T-cell (primary cell): ENCODE measurements around the gene ZNF423. TPM values are rescaled to one million over a fixed set of nuclear protein-coding genes. Genes with fewer than 3 reads are reported as not detected.

Source experiments
- ATAC-seq, 4 experiments: fragments of 200-7000 bp in 3 of 4; fragments of 150-1000 bp in 1 of 4; cut with Tn5 transposase; replicated peaks in 1 of 4; 1 replicate in 3 of 4; 2 replicates in 1 of 4; pipeline ENCODE4 v1.10.0; 2021; ENCODE audit warnings: moderate library complexity in 3 of 4, mild to moderate bottlenecking in 2 of 4, moderate number of reproducible peaks in 1 of 4
- CTCF ChIA-PET, 2 donors: fragments of 300-600 bp; sonication (Branson Sonifier 250); formaldehyde crosslinking; loops; one replicate each; lab custom pipeline; 2022; ENCODE audit warnings: antibody characterized with exemption in 2 of 2; lab: Charles Lee
- POLR2A ChIA-PET, 2 donors: fragments of 300-600 bp; sonication (Branson Sonifier 250); formaldehyde crosslinking; loops; one replicate each; lab custom pipeline; 2022; ENCODE audit warnings: antibody characterized with exemption in 2 of 2; lab: Charles Lee
- DNase-seq, 35 experiments: peaks; one replicate each; pipeline versions ENCODE4 v3.0.0 to v3.0.0-alpha.2; 2013 to 2023
- H3K27ac ChIP-seq: one replicate; pipeline ENCODE4 v1.5.1; 2013; ENCODE audit warnings: low read length
- H3K27me3 ChIP-seq, 2 experiments: replicated peaks in 1 of 2; 1 replicate in 1 of 2; 2 replicates in 1 of 2; pipeline versions ENCODE4 v1.6.1 to v1.7.0; 2013; ENCODE audit warnings: low read length in 1 of 2, mixed read lengths in 1 of 2; ENCODE audit not compliant: control insufficient read depth in 2 of 2, insufficient read depth in 2 of 2; ENCODE audit errors: extremely low read depth in 1 of 2
- H3K36me3 ChIP-seq, 2 donors: 1 replicate in 1 of 2; 2 replicates in 1 of 2; pipeline versions ENCODE4 v1.6.1 to v1.7.0; 2013; ENCODE audit warnings: low read length in 1 of 2; ENCODE audit not compliant: control insufficient read depth in 2 of 2, insufficient read depth in 1 of 2; ENCODE audit errors: extremely low read depth in 1 of 2
- H3K4me1 ChIP-seq, 2 experiments: 1 replicate in 1 of 2; 2 replicates in 1 of 2; pipeline versions ENCODE4 v1.6.1 to v1.7.0; 2013; ENCODE audit warnings: low read length in 2 of 2, mixed read lengths in 1 of 2; ENCODE audit not compliant: insufficient read depth in 2 of 2, control insufficient read depth in 1 of 2; ENCODE audit errors: extremely low read depth in 1 of 2
- H3K4me3 ChIP-seq, 2 donors: 1 replicate in 1 of 2; 2 replicates in 1 of 2; pipeline versions ENCODE4 v1.5.1 to v1.7.0; 2013; ENCODE audit warnings: mild to moderate bottlenecking in 2 of 2, low read length in 1 of 2, moderate library complexity in 1 of 2; ENCODE audit not compliant: control insufficient read depth in 1 of 2; ENCODE audit errors: extremely low read depth in 1 of 2
- H3K9me3 ChIP-seq: 2 replicates; pipeline ENCODE4 v1.7.0; 2013
- H3K27ac Mint-ChIP-seq, 2 donors: one replicate each; pipeline ENCODE4 v1.8.0; 2020 to 2021; ENCODE audit warnings: mild to moderate bottlenecking in 2 of 2, mixed read lengths in 2 of 2
- H3K27me3 Mint-ChIP-seq, 2 donors: one replicate each; pipeline ENCODE4 v1.8.0; 2021 to 2022; ENCODE audit warnings: mixed read lengths in 2 of 2
- H3K36me3 Mint-ChIP-seq: one replicate; pipeline ENCODE4 v1.8.0; 2021; ENCODE audit warnings: mixed read lengths
- H3K4me1 Mint-ChIP-seq, 3 donors: one replicate each; pipeline ENCODE4 v1.8.0; 2020 to 2022; ENCODE audit warnings: mixed read lengths in 3 of 3, mild to moderate bottlenecking in 1 of 3
- H3K4me3 Mint-ChIP-seq, 3 donors: one replicate each; pipeline ENCODE4 v1.8.0; 2020 to 2022; ENCODE audit warnings: mild to moderate bottlenecking in 3 of 3, mixed read lengths in 3 of 3, moderate library complexity in 3 of 3
- H3K9me3 Mint-ChIP-seq, 3 donors: one replicate each; pipeline ENCODE4 v1.8.0; 2020 to 2022; ENCODE audit warnings: mixed read lengths in 3 of 3
- whole genome bisulfite sequencing: methylation state at CpG from one replicate; pipeline ENCODE4 v1.1.5; 2013; ENCODE audit warnings: missing lambda C conversion rate; ENCODE audit not compliant: insufficient coverage; 5-methylcytosine and 5-hydroxymethylcytosine counted together
- total RNA-seq, 35 experiments: library from RNA in 6 of 35; stranded (reverse) in 6 of 35; fragments of 120-200 nt in 1 of 35; gene quantifications; one replicate each; pipeline versions ENCODE4 v1.2.1 to v1.2.4 and lab custom pipeline; 2013 to 2026

Gene ZNF423
- total RNA-seq, 5 donors from 2014 or later (not counting 1 experiment from before 2014, with no cell fraction given), result 0.07 to 0.12 TPM; not detected in 3

GRCh38 chr16:49706620-49707355 is 149.1 kb downstream of the ZNF423 start:
- DNase-seq (no peak), ATAC-seq (no peak)
- Mint-ChIP-seq H3K27me3 (peaks cover 0 to 7% of the 10 kb centered on the region in 2 donors), H3K27ac (no peak overlapping the region), H3K4me3 (no peak overlapping the region), H3K9me3 (no peaks in the 10 kb centered on the region), H3K36me3 (no peaks in the 10 kb centered on the region), H3K4me1 (no peaks in the 10 kb centered on the region)
- CTCF ChIA-PET, result no interaction called here
- peaks cover 0 to 9% of the 10 kb centered on the region in 2 experiments for H3K27me3 ChIP-seq
- WGBS, result 85% methylated on average over 8 of the region's 11 CpGs
- H3K4me1 ChIP-seq, result no peaks in the 10 kb centered on the region
- no peak overlapping the region for H3K27ac ChIP-seq
- no peaks in the 10 kb centered on the region for H3K9me3 ChIP-seq
- no peak overlapping the region for H3K4me3 ChIP-seq
- POLR2A ChIA-PET, result no interaction called here
- no peaks in the 10 kb centered on the region for H3K36me3 ChIP-seq

DNA sequence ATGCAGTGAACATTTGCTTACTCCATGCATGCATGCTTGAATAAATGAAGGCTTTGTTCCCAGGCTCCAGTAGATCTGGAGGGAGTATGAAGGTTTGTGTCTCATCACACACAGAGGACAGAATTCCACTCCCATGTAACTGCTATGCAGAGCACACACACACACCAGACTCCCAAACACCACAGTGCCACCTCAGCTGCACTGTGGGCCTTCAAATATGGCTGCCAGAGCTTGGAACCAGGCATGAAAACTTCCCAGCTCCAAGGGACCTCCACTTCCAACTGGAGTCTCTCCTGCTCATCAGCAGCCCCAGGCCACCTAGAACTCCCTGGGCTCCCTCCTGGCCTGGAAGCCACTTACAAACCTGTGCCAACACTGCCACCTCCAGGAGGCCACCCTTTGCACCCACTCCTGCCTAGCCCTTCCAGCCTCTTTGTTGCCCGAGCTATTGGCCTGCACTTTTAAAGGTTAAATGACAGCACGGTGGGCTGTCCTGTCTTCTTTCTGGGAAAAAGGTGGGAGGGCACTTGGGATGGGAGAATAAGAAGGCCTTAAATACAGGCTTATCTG is 151.2 kb downstream of the ZNF423 start:
- Histone ChIP-seq H3K9me3 (no peaks in the 10 kb centered on the region), H3K27ac (no peak overlapping the region), H3K36me3 (no peaks in the 10 kb centered on the region), H3K4me1 (no peaks in the 10 kb centered on the region), H3K4me3 (no peak overlapping the region), H3K27me3 (peaks cover 0 to 11% of the 10 kb centered on the region in 2 experiments)
- H3K4me1 Mint-ChIP-seq, result no peaks in the 10 kb centered on the region
- POLR2A ChIA-PET, result no interaction called here
- H3K9me3 Mint-ChIP-seq, result no peaks in the 10 kb centered on the region
- H3K27ac Mint-ChIP-seq, result no peak overlapping the region
- H3K36me3 Mint-ChIP-seq, result no peaks in the 10 kb centered on the region
- H3K4me3 Mint-ChIP-seq, result no peak overlapping the region
- H3K27me3 Mint-ChIP-seq, result peaks cover 3% of the 10 kb centered on the region in 2 donors
- ATAC-seq, result no peak
- DNase-seq, result no peak
- 92% methylated on average over 2 of the region's 2 CpGs for WGBS
- CTCF ChIA-PET, result no interaction called here

DNA sequence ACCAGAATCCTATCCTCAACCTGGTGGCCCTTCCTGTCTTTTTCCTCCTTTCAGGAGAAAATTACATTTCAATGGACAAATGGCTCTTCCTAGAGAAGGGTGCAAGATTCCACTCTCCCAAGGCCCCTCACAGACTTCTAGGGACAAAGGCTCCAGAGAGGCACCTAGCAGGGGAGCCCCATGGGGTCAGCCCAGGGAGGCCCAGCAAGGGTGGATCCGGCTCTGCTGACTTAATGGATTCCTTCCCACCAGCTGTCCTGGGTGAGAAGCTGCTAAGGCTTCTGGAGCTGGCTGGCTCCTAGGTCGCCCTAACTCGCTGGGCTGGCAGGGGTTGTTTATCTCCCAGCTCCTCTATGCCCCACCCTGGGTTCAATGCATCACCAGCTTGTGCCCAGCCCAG is 152.4 kb downstream of the ZNF423 start:
- ATAC-seq, result no peak
- Mint-ChIP-seq H3K4me1 (no peaks in the 10 kb centered on the region), H3K27me3 (peaks cover 6 to 12% of the 10 kb centered on the region in 2 donors), H3K36me3 (no peaks in the 10 kb centered on the region), H3K9me3 (no peaks in the 10 kb centered on the region), H3K4me3 (no peak overlapping the region), H3K27ac (no peak overlapping the region)
- CTCF ChIA-PET, result no interaction called here
- peaks cover 0 to 14% of the 10 kb centered on the region in 2 experiments for H3K27me3 ChIP-seq
- WGBS, result 100% methylated on average over 1 of the region's 3 CpGs
- POLR2A ChIA-PET, result no interaction called here
- no peaks in the 10 kb centered on the region for H3K4me1 ChIP-seq
- no peak overlapping the region for H3K27ac ChIP-seq
- no peaks in the 10 kb centered on the region for H3K36me3 ChIP-seq
- no peaks in the 10 kb centered on the region for H3K9me3 ChIP-seq
- H3K4me3 ChIP-seq, result no peak overlapping the region
- DNase-seq, result no peak

- H3K4me3 ChIP-seq, result no peak overlapping the region
- H3K4me1 Mint-ChIP-seq, result no peaks in the 10 kb centered on the region
- no peaks in the 10 kb centered on the region for H3K4me1 ChIP-seq
- no peak overlapping the region for H3K27ac ChIP-seq
- H3K4me3 Mint-ChIP-seq, result no peak overlapping the region
- H3K27ac Mint-ChIP-seq, result no peak overlapping the region
- ATAC-seq, result no peak
- peaks cover 18 to 22% of the 10 kb centered on the region in 2 donors for H3K27me3 Mint-ChIP-seq
- CTCF ChIA-PET, result no interaction called here
- no peak for DNase-seq
- peaks cover 0 to 21% of the 10 kb centered on the region in 2 experiments for H3K27me3 ChIP-seq
- no peaks in the 10 kb centered on the region for H3K9me3 Mint-ChIP-seq
- H3K9me3 ChIP-seq, result no peaks in the 10 kb centered on the region
- 86% methylated on average over 8 of the region's 15 CpGs for WGBS
- H3K36me3 Mint-ChIP-seq, result no peaks in the 10 kb centered on the region
- H3K36me3 ChIP-seq, result no peaks in the 10 kb centered on the region
- POLR2A ChIA-PET, result no interaction called here
These were observed 154.0 kb downstream of the ZNF423 start for GRCh38 chr16:49701789-49702494.

GRCh38 chr16:49701065-49701685 is 154.7 kb downstream of the ZNF423 start:
- no peaks in the 10 kb centered on the region for H3K36me3 Mint-ChIP-seq
- H3K27me3 ChIP-seq, result peaks cover 0 to 21% of the 10 kb centered on the region in 2 experiments
- no peak overlapping the region for H3K27ac Mint-ChIP-seq
- no peak overlapping the region for H3K27ac ChIP-seq
- H3K9me3 ChIP-seq, result no peaks in the 10 kb centered on the region
- H3K36me3 ChIP-seq, result no peaks in the 10 kb centered on the region
- no peak for DNase-seq
- ChIA-PET POLR2A (no interaction called here), CTCF (no interaction called here)
- no peak overlapping the region for H3K4me3 ChIP-seq
- no peaks in the 10 kb centered on the region for H3K4me1 Mint-ChIP-seq
- H3K9me3 Mint-ChIP-seq, result no peaks in the 10 kb centered on the region
- WGBS, result 90% methylated on average over 11 of the region's 18 CpGs
- ATAC-seq, result no peak
- H3K4me3 Mint-ChIP-seq, result no peak overlapping the region
- H3K4me1 ChIP-seq, result no peaks in the 10 kb centered on the region
- peaks cover 19 to 23% of the 10 kb centered on the region in 2 donors for H3K27me3 Mint-ChIP-seq

DNA sequence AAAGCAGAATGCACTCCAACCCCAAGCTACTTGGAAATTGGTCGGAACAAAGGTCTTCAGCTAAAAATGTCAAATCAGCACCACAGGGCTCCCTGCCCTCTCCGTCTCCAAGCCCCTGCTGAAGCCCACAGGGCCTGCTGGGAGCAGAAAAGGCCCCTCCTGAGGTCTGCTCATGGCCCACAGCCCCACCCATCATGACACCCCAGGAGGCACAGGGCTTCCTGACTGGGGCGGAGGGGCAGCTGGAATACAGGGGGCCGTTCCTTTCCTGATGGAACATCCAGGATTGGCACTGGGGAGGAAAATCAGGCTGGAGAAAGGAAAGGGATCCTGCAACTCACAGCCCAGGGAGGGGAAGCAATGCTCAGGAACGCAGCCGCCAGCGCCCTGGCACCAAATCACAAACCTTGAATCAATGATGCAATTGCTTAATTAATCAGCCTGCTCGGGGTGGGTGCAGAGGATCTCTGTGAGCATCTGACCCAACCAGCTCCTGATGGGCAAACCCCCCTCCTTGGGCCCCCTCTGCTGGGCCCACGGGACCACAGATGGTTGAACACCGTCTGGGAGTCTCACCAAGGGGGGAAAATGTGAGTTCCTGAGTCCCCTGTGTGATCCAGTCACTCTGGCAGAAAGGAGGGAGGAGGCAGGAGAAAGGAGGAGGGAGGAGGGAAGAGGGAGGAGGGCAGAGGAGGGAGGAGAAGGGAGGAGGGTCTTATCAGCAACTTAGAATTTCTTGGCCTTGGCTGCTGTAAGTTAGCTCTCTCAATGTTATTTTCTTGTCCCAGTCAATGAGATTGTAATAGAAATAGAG is 155.5 kb downstream of the ZNF423 start:
- H3K27me3 ChIP-seq, result peaks cover 0 to 20% of the 10 kb centered on the region in 2 experiments
- ChIA-PET CTCF (no interaction called here), POLR2A (no interaction called here)
- DNase-seq (no peak), ATAC-seq (no peak)
- WGBS, result 57% methylated on average over 5 of the region's 10 CpGs
- Mint-ChIP-seq H3K9me3 (no peaks in the 10 kb centered on the region), H3K27ac (no peak overlapping the region), H3K36me3 (no peaks in the 10 kb centered on the region), H3K4me3 (no peak overlapping the region), H3K4me1 (no peaks in the 10 kb centered on the region), H3K27me3 (peaks cover 21 to 25% of the 10 kb centered on the region in 2 donors)
- no peaks in the 10 kb centered on the region for H3K4me1 ChIP-seq
- H3K27ac ChIP-seq, result no peak overlapping the region
- no peak overlapping the region for H3K4me3 ChIP-seq
- H3K9me3 ChIP-seq, result no peaks in the 10 kb centered on the region
- H3K36me3 ChIP-seq, result no peaks in the 10 kb centered on the region
